ENCODE results near the gene LGI4. TPM values are rescaled to one million over a fixed set of nuclear protein-coding genes. Genes with fewer than 3 reads are reported as not detected.
A peak's percentile ranks its signal among the peaks of the same experiment; 100 is the strongest.

The LGI4 gene
- polyA plus RNA-seq, 4 donors = 2.9 to 4.0 (median 3.3) TPM

DNA sequence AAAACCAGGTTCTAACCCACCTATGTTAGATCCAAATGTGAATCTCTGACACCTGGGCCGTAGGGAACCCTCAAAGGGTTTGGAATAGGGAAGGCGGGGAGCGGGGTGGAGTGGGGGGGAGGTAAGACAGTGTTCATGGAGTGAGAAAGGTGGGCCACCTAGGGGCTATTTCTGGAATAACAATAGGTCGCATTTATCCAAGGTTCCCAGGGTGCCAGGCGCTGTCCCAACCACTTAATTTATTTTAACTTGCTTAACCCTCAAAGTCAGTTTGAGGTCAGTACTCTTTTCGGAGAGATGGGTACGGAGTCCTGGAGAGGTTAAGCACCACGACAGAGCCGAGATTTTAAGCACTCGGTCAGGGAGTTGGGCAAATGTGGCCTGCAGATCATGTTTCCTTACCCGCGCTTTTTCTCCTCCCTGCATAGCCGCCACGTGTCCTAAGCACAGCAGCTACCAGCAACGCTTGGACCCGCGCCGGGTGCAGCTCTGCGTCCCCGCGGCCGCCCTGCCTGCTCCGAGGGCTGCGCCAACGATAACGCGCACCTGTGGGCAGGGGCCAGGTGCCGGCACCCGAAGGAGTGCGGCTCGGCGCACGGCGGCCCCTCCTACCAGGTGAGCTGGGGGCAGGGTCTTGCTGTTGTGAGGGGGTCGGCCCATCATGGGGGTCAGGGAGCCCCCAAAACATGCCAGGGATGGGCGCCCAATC is 44.2 kb downstream of the LGI4 start:
- peak in 2 of 4 donors; percentile 68 to 79 for DNase-seq (ENCODE audit: low read depth in 4 of 4, low spot score in 2 of 4)

DNA sequence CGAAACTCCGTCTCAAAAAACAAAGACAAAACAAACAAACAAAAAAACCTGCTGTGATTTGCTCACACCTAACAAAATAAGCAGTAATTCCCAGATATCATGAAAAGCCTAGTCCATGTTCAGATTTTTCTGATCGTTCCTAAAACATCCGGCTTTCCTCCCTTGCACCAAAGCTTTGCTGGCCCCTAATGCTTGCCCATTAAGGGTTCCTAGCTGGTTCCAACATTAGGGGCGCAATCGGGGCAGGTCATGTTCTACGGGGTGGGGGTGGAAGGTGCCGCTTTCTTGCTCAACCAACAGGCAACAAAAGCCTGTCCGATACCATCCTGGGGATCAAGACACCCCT is 44.7 kb downstream of the LGI4 start:
- no peak for DNase-seq (ENCODE audit: low read depth in 4 of 4, low spot score in 2 of 4)

DNA sequence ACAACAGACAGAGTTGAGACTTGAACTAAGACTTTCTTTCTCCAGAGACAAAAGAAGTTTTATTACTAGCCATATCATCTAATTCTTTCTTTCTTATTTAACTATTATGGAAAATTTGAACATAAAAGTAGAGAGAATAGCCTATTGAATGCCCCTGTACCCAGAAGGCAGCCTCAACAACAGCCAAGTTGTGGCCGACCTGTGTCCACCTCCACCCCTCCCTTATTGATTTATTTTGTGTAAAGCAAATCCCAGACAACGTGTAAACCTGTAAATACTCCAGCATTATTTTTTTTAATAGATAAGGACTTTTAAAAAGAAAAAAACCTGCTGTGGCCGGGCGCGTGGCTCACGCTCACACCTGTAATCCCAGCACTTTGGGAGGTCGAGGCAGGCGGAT is 45.3 kb downstream of the LGI4 start:
- no peak for DNase-seq (ENCODE audit: low read depth in 4 of 4, low spot score in 2 of 4)

DNA sequence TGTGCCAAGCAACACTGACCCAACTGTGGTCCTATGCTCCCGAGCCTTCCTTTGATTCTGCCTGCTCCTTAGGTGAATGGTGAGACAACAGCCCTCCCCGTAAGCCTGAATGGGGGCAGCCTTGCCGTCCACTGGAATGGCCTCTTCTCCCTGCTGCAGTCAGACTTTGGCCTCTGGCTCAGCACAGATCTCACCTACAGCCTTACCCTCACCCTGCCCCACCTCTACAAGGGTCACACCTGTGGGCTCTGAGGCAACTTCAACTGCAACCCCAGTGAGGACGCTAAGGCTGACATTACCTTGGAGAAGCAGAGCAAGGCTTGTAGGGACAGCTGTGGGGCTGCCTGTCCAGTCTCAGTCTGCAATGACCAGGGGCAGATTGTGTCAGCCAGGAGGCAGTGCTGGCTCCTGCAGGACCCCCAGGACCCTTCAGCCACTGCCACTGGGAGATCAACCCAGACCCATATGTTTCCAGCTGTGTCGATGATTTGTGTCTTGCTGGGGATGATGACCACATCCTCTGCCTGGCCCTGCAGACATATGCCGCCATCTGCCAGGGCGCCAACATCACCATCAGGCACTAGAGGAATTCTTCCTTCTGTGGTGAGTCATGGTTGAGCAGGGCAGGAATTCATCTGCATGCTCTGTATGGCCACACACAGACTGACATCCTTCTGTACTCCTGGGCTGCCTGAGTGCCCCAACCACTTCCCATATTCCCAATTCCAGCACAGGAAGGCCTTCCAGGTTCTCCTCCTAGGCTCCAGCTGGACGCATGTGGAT is 46.5 kb downstream of the LGI4 start:
- DNase-seq (ENCODE audit: low read depth in 4 of 4, low spot score in 2 of 4) = no peak

DNA sequence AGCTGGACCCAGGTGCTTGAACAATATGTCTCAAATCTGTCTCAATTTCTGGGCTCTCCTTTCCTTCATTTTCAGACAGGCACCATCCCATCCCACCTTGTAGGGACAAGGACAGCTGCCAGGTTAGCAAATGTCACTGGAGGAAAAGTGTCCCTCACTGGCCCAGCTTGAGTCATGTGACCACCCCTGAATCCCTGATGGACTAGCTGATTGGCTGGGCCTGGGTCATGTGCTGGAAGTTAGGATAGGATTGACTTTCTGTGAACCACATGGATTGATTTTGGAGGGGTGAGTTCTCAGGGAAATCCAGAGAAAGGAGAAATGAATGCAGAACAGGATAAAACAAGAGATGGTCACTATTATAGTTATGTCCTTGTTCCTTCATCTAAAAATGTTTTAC is 47.5 kb downstream of the LGI4 start:
- no peak for DNase-seq (ENCODE audit: low read depth in 4 of 4, low spot score in 2 of 4)

DNA sequence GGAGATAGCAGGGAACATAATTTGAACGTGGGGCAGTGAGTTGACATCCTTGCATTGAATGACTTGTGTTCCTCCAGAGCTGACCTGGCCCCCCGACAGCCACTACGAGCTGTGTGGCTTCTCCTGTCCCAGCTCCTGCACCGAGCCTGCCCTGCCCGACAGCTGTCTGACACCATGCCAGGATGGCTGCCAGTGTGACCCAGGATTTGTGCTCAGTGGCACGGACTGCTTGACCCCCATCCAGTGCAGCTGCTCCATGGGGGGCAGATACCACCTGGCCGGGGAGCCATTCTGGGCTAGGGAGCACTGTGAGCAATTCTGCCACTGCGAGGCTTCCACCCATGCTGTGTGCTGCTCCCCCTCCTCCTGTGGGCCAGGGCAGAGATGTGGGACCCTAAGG is 48.4 kb downstream of the LGI4 start:
- no peak for DNase-seq (ENCODE audit: low read depth in 4 of 4, low spot score in 2 of 4)

DNA sequence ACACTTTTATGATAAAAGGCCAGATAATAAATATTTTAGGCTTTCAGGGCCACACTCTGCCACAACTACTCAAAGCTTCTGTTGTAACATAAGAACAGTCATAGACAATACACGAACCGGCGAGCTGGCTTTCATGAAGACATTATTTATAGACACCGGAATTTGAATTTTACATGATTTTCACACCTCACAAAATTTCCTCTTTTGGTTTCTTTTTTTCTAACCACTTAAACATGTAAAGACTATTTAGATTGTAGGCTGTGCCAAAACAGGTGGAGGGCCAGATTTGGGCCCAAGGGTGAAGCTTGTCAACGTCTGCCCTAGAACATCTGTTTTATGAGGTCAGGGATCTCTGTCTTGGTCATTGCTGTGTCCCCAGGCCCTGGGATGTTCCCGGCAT is 48.9 kb downstream of the LGI4 start:
- no peak for DNase-seq (ENCODE audit: low read depth in 4 of 4, low spot score in 2 of 4)

DNA sequence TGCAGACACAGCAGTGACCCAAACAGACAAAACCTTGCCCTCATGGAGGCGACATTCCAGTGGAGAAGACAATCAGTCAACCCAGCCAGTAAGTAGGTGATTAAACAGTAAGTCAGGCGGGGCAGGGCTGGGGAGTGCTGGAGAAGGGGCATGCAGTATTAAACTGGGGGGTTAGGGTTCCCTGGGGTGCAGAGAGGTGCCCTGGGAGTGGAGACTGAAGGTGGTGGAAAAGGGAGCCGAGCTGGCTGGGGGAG is 50.4 kb downstream of the LGI4 start:
- no peak for DNase-seq (ENCODE audit: low read depth in 4 of 4, low spot score in 2 of 4)

DNA sequence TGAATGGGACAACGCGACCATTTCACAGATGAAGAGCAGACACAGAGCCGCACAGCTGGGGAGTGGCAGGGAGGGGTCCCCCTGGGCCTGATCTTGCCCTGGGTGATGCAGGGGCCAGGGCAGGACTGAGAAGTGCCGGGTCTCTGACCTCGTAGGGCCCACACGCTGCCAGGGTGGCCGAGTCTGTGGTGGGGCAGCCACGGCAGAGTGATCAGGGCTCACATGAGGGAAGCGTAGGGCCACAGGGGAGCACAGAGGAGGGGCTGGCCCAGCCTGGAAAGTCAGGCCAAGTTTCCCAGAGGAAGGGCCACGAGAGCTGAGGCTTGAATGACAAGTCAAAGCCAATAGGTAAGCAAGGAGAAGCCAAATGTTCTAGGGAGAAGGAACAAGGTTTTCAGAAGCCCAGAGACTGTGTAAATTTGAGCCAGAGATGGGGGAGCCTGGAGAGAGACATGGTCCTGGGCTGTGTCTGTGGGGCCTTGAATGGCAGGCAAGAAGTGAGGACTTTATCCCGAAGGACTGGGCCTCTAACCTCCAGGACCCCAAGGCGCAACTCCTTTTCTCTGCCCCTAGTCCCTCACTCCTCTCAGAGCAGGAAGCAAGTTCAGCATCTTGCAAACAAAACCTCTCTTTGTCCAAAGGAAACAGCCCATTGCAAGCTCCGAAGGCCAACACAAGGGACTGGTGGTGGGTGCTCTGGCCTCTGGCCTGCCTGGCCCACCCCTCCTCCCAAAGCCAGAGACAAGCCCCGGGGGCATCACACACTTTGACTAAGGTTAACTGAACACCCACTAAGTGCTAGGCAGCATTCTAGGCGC is 51.0 kb downstream of the LGI4 start:
- DNase-seq (ENCODE audit: low read depth in 4 of 4, low spot score in 2 of 4) = no peak

DNA sequence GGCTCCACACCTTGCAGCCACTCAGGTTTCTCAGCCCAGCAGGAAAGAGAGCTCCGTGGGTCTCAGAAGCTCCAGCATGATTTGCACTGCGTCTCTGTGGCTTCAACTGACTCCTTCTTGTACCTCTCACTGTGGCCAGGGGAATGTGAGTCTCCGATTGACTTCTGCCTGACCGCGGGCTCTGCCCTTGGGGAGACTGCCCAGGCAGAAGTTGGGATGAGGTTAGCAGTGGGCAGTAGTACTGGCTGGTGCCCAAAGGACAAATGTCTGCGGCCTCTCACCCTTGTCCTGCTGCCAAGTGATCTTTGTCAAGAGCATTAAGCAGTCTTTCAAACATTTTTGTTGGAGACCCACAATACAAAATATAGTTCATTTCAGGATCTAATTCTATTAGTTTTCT is 53.7 kb downstream of the LGI4 start:
- no peak for DNase-seq (ENCODE audit: low read depth in 4 of 4, low spot score in 2 of 4)

DNA sequence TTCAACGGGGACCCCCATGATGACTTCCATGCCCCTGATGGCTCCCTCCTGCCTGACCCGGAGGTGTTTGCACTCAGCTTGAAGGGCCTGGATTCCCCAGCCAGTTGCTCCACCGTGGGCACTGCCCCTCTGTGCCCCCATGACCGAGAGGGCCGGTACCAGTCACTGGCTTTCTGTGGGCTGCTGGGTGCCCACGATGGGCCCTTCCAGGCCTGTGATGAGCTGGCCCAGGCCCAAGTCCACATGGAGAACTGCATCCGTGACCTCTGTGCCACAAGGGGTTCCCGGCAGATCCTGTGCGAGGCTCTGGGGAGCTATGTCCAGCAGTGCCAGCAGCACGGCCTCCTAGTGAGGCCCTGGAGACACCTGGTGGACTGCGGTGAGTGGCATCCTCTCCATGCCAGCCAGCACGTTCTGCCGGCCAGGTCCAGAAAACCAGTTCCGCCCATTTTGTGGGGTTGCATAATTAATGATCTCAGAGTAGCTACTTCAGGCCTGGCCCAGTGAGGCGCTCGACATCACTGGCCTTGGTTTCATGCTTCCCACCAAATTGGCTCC is 54.2 kb downstream of the LGI4 start:
- no peak for DNase-seq (ENCODE audit: low read depth in 4 of 4, low spot score in 2 of 4)

DNA sequence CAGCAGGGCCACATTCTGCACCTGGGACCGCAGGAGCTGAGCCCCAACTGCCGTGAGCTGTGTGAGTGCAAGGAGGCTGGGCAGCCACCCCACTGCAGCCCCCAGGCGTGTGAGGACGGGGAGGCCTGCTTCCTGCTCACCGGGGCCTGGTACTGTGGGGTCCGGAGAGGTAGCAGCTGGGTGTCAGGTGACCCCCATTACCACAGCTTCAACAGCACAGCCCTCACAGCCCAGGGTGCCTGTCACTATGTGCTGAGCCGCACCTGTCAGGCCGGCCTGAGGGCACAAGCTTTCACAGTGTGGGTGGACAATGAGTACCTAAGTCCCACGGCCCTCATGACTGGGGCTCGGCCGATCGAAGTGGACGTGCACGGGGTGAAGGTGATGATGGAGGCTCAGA is 55.0 kb downstream of the LGI4 start:
- no peak for DNase-seq (ENCODE audit: low read depth in 4 of 4, low spot score in 2 of 4)

DNA sequence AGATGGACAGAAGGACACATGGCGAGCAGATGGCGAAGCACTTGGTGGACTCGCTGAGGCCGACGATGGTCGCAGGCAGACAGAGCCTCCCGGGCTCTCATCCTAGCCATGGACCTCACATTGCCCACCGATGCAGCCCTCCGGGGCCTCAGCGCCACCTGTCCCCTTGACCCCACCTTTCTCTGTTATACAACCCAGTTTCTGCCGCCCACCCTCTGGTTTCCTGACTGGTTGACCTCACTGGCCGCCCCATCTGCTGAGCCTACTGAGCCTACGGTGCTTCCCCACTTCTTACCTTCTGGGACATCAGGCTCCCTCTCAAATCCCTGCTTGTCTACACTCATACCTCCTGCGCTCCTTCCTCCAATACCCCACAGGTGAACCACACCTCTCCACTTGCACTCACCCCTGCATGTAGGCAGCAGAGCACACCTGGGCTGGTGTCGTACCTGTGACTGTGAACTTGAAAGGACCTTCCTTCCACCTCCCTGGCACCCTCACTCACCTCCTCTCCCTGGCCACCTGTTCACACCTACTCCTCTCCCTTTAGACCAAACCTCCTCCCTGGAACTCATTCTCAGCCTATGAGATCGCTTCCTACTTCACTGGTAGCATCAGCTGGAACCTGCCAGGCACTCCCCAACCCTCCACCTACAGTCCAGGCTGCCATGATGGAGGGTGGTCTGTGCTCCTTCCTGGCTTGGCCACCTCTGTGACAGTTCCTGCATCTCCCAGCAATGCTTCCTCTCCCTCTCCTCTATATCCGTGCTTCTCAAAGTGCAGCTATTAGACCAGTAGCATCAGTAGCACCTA is 57.2 kb downstream of the LGI4 start:
- DNase-seq (ENCODE audit: low read depth in 4 of 4, low spot score in 2 of 4) = no peak

DNA sequence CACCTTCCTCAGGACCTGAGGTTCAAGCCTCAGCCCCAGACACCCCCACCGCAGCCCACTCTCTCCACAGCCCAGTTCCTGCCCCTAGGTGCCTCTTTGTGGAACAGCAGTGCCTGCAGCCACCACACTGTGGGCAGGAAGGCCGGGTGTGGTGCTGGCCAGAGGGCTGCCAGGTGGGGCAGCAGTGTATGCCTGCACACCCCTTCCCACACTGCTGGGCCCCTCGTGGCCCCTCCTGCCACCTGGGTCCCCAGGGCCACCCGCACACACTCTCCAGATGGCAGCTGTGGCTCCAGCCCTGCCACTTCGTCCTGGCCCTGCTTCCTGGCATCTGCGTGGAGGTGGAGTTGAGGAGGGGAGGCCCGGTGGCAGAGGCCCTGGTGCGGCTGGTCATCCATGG is 58.2 kb downstream of the LGI4 start:
- no peak for DNase-seq (ENCODE audit: low read depth in 4 of 4, low spot score in 2 of 4)

DNA sequence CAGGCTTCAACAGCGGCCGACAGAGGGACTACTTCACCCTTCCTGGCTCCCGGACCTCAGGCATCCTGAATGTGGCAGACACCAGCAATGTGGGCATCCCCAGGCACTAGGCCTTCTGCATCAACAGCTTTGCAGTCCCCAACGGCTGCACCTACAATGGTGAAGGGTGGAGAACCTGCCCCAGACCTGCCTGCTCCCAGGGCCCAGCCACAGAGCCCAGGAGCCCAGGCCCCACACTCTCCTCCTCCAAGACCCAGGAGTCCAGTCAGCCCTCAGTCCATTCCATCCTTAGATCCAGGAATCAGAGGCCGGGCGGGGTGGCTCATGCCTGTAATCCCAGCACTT is 58.9 kb downstream of the LGI4 start:
- DNase-seq (ENCODE audit: low read depth in 4 of 4, low spot score in 2 of 4) = no peak

DNA sequence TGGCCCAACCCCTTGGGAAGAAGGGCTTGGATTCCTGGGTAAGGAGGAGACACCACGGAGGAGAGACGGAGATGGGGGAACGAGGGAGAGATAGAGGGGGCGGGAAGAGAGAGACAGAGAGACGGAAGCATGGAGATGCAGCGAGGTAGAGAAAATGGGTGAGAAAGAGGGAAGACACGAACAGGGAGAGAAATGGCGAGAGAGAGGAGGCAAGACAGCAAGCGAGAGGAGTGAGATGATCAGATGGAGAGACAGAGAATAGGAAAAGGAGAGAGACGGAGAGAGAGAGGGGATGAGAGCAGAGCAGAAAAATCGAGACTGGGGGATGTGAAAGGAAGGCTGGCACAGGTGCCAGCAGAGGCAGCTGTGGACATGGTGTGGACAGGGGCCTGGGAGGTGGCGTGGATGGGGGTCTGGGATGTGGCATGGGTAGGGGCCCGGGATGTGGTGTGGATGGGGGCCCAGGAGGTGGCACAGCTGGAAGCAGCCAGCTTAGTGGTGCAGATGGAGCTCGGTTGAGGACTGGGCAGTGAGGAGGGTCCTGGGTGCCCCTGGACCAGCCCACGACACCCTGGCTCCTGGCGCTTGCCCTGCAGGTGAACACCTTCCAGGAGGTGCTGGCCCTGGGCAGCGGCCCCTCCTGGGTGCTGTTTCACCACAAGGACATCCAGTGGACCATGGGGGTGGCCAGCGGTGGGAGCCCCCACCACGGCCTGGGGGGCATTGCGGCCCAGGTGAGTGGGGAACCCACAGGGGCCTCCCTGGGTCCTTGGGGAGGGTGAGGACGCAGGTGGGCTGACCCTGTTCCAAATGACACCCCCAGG is 59.4 kb downstream of the LGI4 start:
- no peak for DNase-seq (ENCODE audit: low read depth in 4 of 4, low spot score in 2 of 4)

Data from left renal cortex interstitium (tissue), 4 donors.